CD4-positive, alpha-beta T cell (primary cell): ENCODE results near the gene EEF1A2. TPM values are rescaled to one million over a fixed set of nuclear protein-coding genes. Genes with fewer than 3 reads are reported as not detected.

Experiments used
- ATAC-seq: fragments of 200-7000 bp; cut with Tn5 transposase; one replicate; pipeline ENCODE4 v1.10.0; 2022; ENCODE audit warnings: mild to moderate bottlenecking; ENCODE audit not compliant: poor library complexity
- CTCF ChIA-PET: fragments of 350-600 bp; sonication (Branson Sonifier 250); formaldehyde crosslinking; loops from one replicate; lab custom pipeline; 2021; ENCODE audit warnings: antibody characterized with exemption, inconsistent platforms; lab: Charles Lee
- POLR2A ChIA-PET: fragments of 350-600 bp; sonication (Branson Sonifier 250); formaldehyde crosslinking; loops from one replicate; lab custom pipeline; 2021; ENCODE audit warnings: antibody characterized with exemption, inconsistent platforms; lab: Charles Lee
- DNase-seq, 14 experiments: peaks; one replicate each; pipeline ENCODE4 v3.0.0-alpha.2; 2013 to 2020; ENCODE audit warnings: mixed read lengths in 2 of 14
- H3K27ac ChIP-seq, 2 donors: one replicate each; pipeline versions ENCODE4 v1.5.1 to v1.7.0; 2013; ENCODE audit warnings: low read length in 2 of 2, low read depth in 1 of 2, mild to moderate bottlenecking in 1 of 2
- H3K27me3 ChIP-seq, 2 experiments: 1 replicate in 1 of 2; 2 replicates in 1 of 2; pipeline versions ENCODE4 v1.6.1 to v1.7.0; 2013; ENCODE audit warnings: low read length in 2 of 2, control low read depth in 1 of 2, mild to moderate bottlenecking in 1 of 2, moderate library complexity in 1 of 2; ENCODE audit not compliant: insufficient read depth in 2 of 2, control insufficient read depth in 1 of 2
- H3K36me3 ChIP-seq: one replicate; pipeline ENCODE4 v1.6.1; 2013; ENCODE audit warnings: low read length, control low read depth; ENCODE audit not compliant: insufficient read depth
- H3K4me1 ChIP-seq: one replicate; pipeline ENCODE4 v1.6.1; 2013; ENCODE audit warnings: low read length, control low read depth; ENCODE audit not compliant: insufficient read depth
- H3K4me3 ChIP-seq: one replicate; pipeline ENCODE4 v1.5.1; 2013; ENCODE audit warnings: mild to moderate bottlenecking, low read length, moderate library complexity
- H3K9me3 ChIP-seq, 2 experiments: 1 replicate in 1 of 2; 2 replicates in 1 of 2; pipeline versions ENCODE4 v1.6.1 to v1.7.0; 2013; ENCODE audit warnings: low read length in 2 of 2, mild to moderate bottlenecking in 2 of 2, control low read depth in 1 of 2, moderate library complexity in 1 of 2; ENCODE audit not compliant: control insufficient read depth in 1 of 2, insufficient read depth in 1 of 2
- H3K27ac Mint-ChIP-seq: one replicate; pipeline ENCODE4 v1.8.0; 2020; ENCODE audit warnings: mixed read lengths
- H3K27me3 Mint-ChIP-seq: one replicate; pipeline ENCODE4 v1.8.0; 2021; ENCODE audit warnings: mixed read lengths
- H3K36me3 Mint-ChIP-seq: one replicate; pipeline ENCODE4 v1.8.0; 2021; ENCODE audit warnings: low read depth, mixed read lengths
- H3K4me1 Mint-ChIP-seq: one replicate; pipeline ENCODE4 v1.8.0; 2021; ENCODE audit warnings: low read depth, mixed read lengths
- H3K4me3 Mint-ChIP-seq: one replicate; pipeline ENCODE4 v1.8.0; 2020; ENCODE audit warnings: mild to moderate bottlenecking, mixed read lengths
- H3K9me3 Mint-ChIP-seq: one replicate; pipeline ENCODE4 v1.8.0; 2020; ENCODE audit warnings: mixed read lengths
- CTCF ChIP-seq: fragments of 200-600 bp; IDR thresholded peaks from one replicate; pipeline ENCODE4 v1.8.0; 2022; ENCODE audit warnings: antibody characterized with exemption, mild to moderate bottlenecking
- intact Hi-C, 2 experiments: fragments of 100-400 bp; cut with DNase I in 1 of 2; cut with micrococcal nuclease in 1 of 2; formaldehyde crosslinking; loops; one replicate each; pipeline versions ENCODE4 v1.15.1 to v1.9.0; 2023 to 2025; cut with DNase I, micrococcal nuclease
- total RNA-seq, 174 experiments: library from RNA in 2 of 174; stranded (reverse) in 2 of 174; gene quantifications; one replicate each; pipeline ENCODE4 v1.2.3 and lab custom pipeline; 2021 to 2026

Gene EEF1A2
- total RNA-seq, 2 experiments from 2014 or later = 0.92 to 1.1 TPM

- H3K9me3 ChIP-seq = peaks cover 0 to 10% of the 10 kb centered on the region in 2 experiments
- no peaks in the 10 kb centered on the region for H3K36me3 ChIP-seq
- H3K36me3 Mint-ChIP-seq = no peaks in the 10 kb centered on the region
- no peak overlapping the region for H3K27ac ChIP-seq
- no peak for DNase-seq
- no peak overlapping the region for H3K4me3 Mint-ChIP-seq
- peaks cover 42% of the 10 kb centered on the region for H3K27me3 Mint-ChIP-seq
- H3K4me3 ChIP-seq = no peak overlapping the region
- H3K4me1 Mint-ChIP-seq = peaks cover 5% of the 10 kb centered on the region
- no peak for TF ChIP-seq CTCF
- no peak overlapping the region for H3K27ac Mint-ChIP-seq
- H3K9me3 Mint-ChIP-seq = peaks cover 4% of the 10 kb centered on the region
- peaks cover 3% of the 10 kb centered on the region for H3K4me1 ChIP-seq
- no peak for ATAC-seq
- intact Hi-C loops = no loop called here
- ChIA-PET CTCF (no interaction called here), POLR2A (no interaction called here)
- peaks cover 0 to 12% of the 10 kb centered on the region in 2 experiments for H3K27me3 ChIP-seq
These were observed 14.3 kb upstream of the EEF1A2 start for GRCh38 chr20:63513207-63513606.

GRCh38 chr20:63509088-63509564, 10.2 kb upstream of the EEF1A2 start:
- intact Hi-C loops = no loop called here
- ATAC-seq (no peak), DNase-seq (no peak)
- Histone ChIP-seq H3K36me3 (no peaks in the 10 kb centered on the region), H3K27ac (no peak overlapping the region), H3K9me3 (peaks cover 13 to 28% of the 10 kb centered on the region in 2 experiments), H3K27me3 (peaks cover 0 to 20% of the 10 kb centered on the region in 2 experiments), H3K4me1 (peaks cover 6% of the 10 kb centered on the region), H3K4me3 (no peak overlapping the region)
- no peaks in the 10 kb centered on the region for H3K36me3 Mint-ChIP-seq
- peaks cover 56% of the 10 kb centered on the region for H3K27me3 Mint-ChIP-seq
- peaks cover 5% of the 10 kb centered on the region for H3K9me3 Mint-ChIP-seq
- H3K27ac Mint-ChIP-seq = no peak overlapping the region
- no peak for TF ChIP-seq CTCF
- no peak overlapping the region for H3K4me3 Mint-ChIP-seq
- no peaks in the 10 kb centered on the region for H3K4me1 Mint-ChIP-seq
- POLR2A ChIA-PET = interaction anchor here (1.0 kb wide), 1 partner anchor 12 kb away, joined by 3 read pairs; the partner anchor contains the start of gene PPDPF
- CTCF ChIA-PET = interaction anchor here (0.7 kb wide), 2 partner anchors 158 to 1015 kb away, joined by 3 read pairs; no protein-coding TSS in a partner anchor

GRCh38 chr20:63508072-63508768, 9.3 kb upstream of the EEF1A2 start:
- H3K27ac Mint-ChIP-seq = no peak overlapping the region
- intact Hi-C loops = no loop called here
- H3K4me3 Mint-ChIP-seq = no peak overlapping the region
- H3K9me3 Mint-ChIP-seq = peaks cover 3% of the 10 kb centered on the region
- no peak overlapping the region for H3K4me3 ChIP-seq
- no peak overlapping the region for H3K27ac ChIP-seq
- H3K36me3 Mint-ChIP-seq = no peaks in the 10 kb centered on the region
- ChIA-PET CTCF (interaction anchor here (0.7 to 1.2 kb wide), 2 partner anchors 11 to 84 kb away, joined by 3 read pairs; no protein-coding TSS in a partner anchor), POLR2A (no interaction called here)
- H3K4me1 Mint-ChIP-seq = no peaks in the 10 kb centered on the region
- TF ChIP-seq CTCF = no peak
- no peak for ATAC-seq
- H3K4me1 ChIP-seq = peaks cover 6% of the 10 kb centered on the region
- peaks cover 0 to 22% of the 10 kb centered on the region in 2 experiments for H3K27me3 ChIP-seq
- DNase-seq = peak in 1 of 14 experiments; percentile 58
- H3K9me3 ChIP-seq = peaks cover 13 to 35% of the 10 kb centered on the region in 2 experiments
- peaks cover 58% of the 10 kb centered on the region for H3K27me3 Mint-ChIP-seq
- no peaks in the 10 kb centered on the region for H3K36me3 ChIP-seq
